NCI-H460 (cell line): Measurements from ENCODE around the gene ALKBH5. TPM values are rescaled to one million over a fixed set of nuclear protein-coding genes. Genes with fewer than 3 reads are reported as not detected.

Experiments used
- DNase-seq: peaks from one replicate; pipeline ENCODE4 v3.0.0-alpha.2; 2016; ENCODE audit warnings: low read depth; ENCODE audit errors: extremely low read depth
- total RNA-seq: library from RNA; depleted of rRNA; stranded (reverse); fragments of >200 nt; shearing (Covaris generic); gene quantifications from 2 replicates; pipeline ENCODE4 v1.2.3, GENCODE V29; 2014; rRNA removed

The ALKBH5 gene
- total RNA-seq, 1 experiment from 2014 or later = 94.1 TPM

DNA sequence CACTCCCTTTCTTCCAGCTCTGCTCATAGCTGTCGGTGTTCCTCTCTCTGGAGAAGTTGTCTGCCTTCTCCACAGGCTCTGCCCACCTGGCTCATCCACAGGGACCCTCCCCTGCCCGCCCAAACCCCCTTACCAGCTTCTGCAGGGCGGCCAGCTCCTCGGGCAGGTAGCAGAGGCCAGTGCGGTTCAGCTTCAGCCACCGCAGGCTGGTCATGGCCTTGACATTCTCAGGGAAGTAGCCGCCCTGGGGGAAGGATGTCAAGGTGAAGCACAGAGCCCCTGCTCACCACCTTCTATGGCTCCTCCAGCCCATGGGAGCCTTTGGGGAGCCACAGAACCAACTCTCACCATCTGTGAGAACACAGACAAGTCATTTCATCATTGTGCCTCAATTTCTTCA lies 73.1 kb downstream of the ALKBH5 start:
- DNase-seq = no peak

DNA sequence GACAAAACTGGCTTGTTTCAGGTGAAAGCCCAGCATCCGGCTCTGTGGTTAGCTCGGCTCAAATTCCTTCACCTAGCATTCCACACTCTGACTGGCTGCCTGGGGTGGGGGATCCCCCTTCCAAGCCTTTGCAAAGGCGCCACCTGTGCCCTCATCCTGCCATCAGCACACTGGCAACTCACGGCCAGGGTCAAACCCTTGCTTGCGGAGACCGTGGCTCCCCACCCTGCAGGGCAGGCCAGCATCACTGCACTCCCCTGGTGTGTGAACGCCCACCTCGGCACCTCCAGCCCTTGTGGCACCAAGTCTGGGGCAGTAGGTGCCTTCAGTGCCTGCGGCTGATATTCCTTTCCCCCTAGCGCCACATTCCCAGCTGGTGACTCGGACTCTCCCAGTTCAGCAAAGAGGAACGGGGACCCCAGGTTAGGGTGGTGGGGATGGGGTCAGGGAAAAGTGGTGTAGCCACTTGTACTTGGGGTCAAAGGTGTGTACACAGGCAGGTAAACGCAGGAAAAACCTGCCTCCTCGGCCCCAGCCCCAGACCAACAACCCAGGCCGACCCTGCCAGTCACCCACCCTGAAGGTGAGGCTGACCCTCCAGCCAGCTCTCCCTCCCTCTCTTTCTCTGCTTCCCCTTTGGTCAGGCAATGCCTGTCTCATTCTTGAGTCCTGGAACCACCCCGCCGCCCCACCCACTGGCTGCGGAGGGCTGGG lies 73.8 kb downstream of the ALKBH5 start:
- DNase-seq = no peak

DNA sequence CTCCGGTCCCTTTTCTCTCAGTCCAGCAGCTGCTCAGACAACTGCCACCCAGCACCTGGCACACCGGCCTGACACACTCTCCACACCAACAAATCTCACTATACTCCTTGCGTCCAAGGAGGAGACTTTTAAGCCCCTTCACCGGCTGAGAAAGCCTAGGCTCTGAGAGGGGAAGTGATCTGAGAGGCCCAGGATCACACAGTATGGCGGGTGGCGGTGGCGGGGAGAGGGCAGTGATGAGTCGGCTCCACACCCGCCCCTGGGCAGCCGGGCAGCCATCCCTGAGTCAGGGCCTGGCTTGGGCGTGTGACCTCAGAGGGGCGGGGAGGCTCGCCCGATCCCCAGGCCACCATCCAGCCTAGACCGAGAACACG lies 74.3 kb downstream of the ALKBH5 start:
- DNase-seq = peak; percentile 74

DNA sequence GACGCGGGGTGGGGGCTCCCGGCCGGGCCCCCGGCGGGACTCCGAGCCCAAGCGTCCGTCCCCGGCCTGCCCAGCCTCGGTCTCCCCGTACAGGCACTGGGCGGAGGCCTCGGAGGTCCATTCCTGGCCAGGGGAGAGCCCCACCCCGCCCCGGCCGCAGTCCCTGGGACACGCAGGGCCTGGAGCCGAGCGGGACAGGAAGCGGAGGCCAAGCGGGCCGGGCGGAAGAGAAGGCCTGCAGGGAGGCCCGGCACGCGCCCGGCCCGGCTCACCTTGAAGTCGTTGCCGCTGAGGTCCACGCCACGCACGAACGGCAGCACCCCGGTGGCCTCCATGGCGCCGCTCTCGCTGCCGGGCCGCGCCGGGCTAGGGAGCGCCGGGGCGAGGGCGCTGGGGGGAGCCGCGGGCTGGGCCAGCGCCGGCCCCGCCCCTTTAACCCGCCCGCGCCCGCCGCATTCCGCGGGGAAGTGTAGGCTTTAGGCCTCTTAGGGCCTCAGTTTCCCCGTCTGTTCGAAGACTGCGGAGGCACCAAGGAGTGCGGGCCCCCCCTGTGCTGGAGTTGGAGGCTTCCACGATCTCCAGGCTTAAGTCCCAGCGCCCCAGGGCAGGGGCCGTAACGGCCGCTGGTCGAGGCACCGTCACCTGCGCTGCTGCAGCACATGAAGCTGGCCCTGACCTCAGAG lies 74.9 kb downstream of the ALKBH5 start, which contains the start of gene FLII:
TSS of gene FLII (minus strand) at position 383 of the 683 bp plus-strand sequence. CDS start at position 335, 48 bp downstream.
- DNase-seq = peak; percentile 30

Other genes with a start within 250 kb of the ALKBH5 start
- 9.7 and 9.9 TPM in 2 replicates for gene TOM1L2, start 211.4 kb upstream of the ALKBH5 start, total RNA-seq
- gene DRC3, start 211.0 kb upstream of the ALKBH5 start, total RNA-seq = 0.40 and 0.63 TPM in 2 replicates
- 8.0 and 8.4 TPM in 2 replicates for gene ATPAF2, start 144.7 kb upstream of the ALKBH5 start, total RNA-seq
- gene GID4, start 144.4 kb upstream of the ALKBH5 start, total RNA-seq = 12.4 and 14.8 TPM in 2 replicates
- 41.6 and 42.5 TPM in 2 replicates for gene DRG2, start 95.9 kb upstream of the ALKBH5 start, total RNA-seq
- 0.06 and 0.30 TPM in 2 replicates for gene MYO15A, start 75.1 kb upstream of the ALKBH5 start, total RNA-seq
- 11.9 and 12.6 TPM in 2 replicates for gene LLGL1, start 41.8 kb downstream of the ALKBH5 start, total RNA-seq
- gene FLII, start 74.9 kb downstream of the ALKBH5 start, total RNA-seq = 175 and 179 TPM in 2 replicates
- gene MIEF2, start 76.8 kb downstream of the ALKBH5 start, total RNA-seq = 5.2 and 5.3 TPM in 2 replicates
- 29.3 and 35.3 TPM in 2 replicates for gene TOP3A, start 131.2 kb downstream of the ALKBH5 start, total RNA-seq
- 17.1 and 19.9 TPM in 2 replicates for gene SMCR8, start 131.5 kb downstream of the ALKBH5 start, total RNA-seq
- 17.8 and 18.7 TPM in 2 replicates for gene SHMT1, start 179.7 kb downstream of the ALKBH5 start, total RNA-seq
- not detected in 2 replicates for gene EVPLL, start 193.9 kb downstream of the ALKBH5 start, total RNA-seq